Liver (tissue), 9 donors: ENCODE results near the gene SLC30A4. TPM values are rescaled to one million over a fixed set of nuclear protein-coding genes. Genes with fewer than 3 reads are reported as not detected.

Source experiments
- DNase-seq: peaks from one replicate; pipeline ENCODE4 v3.0.0-alpha.2; 2017; ENCODE audit warnings: low spot score
- H3K27ac ChIP-seq, 2 donors: one replicate each; pipeline ENCODE4 v1.7.0; 2013; ENCODE audit warnings: inconsistent platforms in 2 of 2, low read length in 2 of 2, control low read depth in 1 of 2, low read depth in 1 of 2, mild to moderate bottlenecking in 1 of 2
- H3K27me3 ChIP-seq, 4 donors: one replicate each; pipeline versions ENCODE4 v1.6.1 to v1.7.0; 2013; ENCODE audit warnings: low read length in 3 of 4, inconsistent platforms in 1 of 4, mild to moderate bottlenecking in 1 of 4, moderate library complexity in 1 of 4; ENCODE audit not compliant: control insufficient read depth in 4 of 4, insufficient read depth in 4 of 4
- H3K36me3 ChIP-seq, 4 donors: one replicate each; pipeline versions ENCODE4 v1.6.1 to v1.7.0; 2013; ENCODE audit warnings: low read length in 3 of 4, mild to moderate bottlenecking in 3 of 4, low read depth in 1 of 4, moderate library complexity in 1 of 4; ENCODE audit not compliant: control insufficient read depth in 4 of 4, insufficient read depth in 3 of 4
- H3K4me1 ChIP-seq, 4 donors: one replicate each; pipeline versions ENCODE4 v1.6.1 to v1.7.0; 2013; ENCODE audit warnings: low read length in 3 of 4, mild to moderate bottlenecking in 3 of 4, moderate library complexity in 1 of 4; ENCODE audit not compliant: control insufficient read depth in 4 of 4, insufficient read depth in 4 of 4
- H3K4me3 ChIP-seq, 3 donors: one replicate each; pipeline versions ENCODE4 v1.6.1 to v1.7.0; 2013; ENCODE audit warnings: low read length in 3 of 3, control low read depth in 1 of 3, low read depth in 1 of 3, mild to moderate bottlenecking in 1 of 3
- H3K9ac ChIP-seq, 2 donors: one replicate each; pipeline ENCODE4 v1.7.0; 2013; ENCODE audit warnings: low read length in 2 of 2, mild to moderate bottlenecking in 2 of 2, moderate library complexity in 2 of 2, control low read depth in 1 of 2, low read depth in 1 of 2
- H3K9me3 ChIP-seq, 4 donors: one replicate each; pipeline versions ENCODE4 v1.6.1 to v1.7.0; 2013; ENCODE audit warnings: low read length in 3 of 4; ENCODE audit not compliant: control insufficient read depth in 4 of 4
- EGR1 ChIP-seq, 2 donors: IDR thresholded peaks; 2 replicates each; pipeline ENCODE4 v1.6.1; 2016 to 2018; ENCODE audit warnings: antibody characterized with exemption in 2 of 2, low read depth in 2 of 2
- FOXA1 ChIP-seq: IDR thresholded peaks from 2 replicates; pipeline ENCODE4 v1.6.1; 2016; ENCODE audit warnings: antibody characterized with exemption
- FOXA2 ChIP-seq: IDR thresholded peaks from 2 replicates; pipeline ENCODE4 v1.6.1; 2016; ENCODE audit warnings: antibody characterized with exemption
- GABPA ChIP-seq, 2 donors: IDR thresholded peaks in 1 of 2; conservative IDR thresholded peaks in 1 of 2; 2 replicates each; pipeline ENCODE4 v1.6.1; 2016; ENCODE audit warnings: antibody characterized with exemption in 2 of 2, mild to moderate bottlenecking in 1 of 2, moderate library complexity in 1 of 2
- HNF4A ChIP-seq, 2 donors: conservative IDR thresholded peaks; 2 replicates each; pipeline ENCODE4 v1.6.1; 2016; ENCODE audit warnings: antibody characterized with exemption in 2 of 2, mild to moderate bottlenecking in 2 of 2
- HNF4G ChIP-seq: IDR thresholded peaks from 2 replicates; pipeline ENCODE4 v1.6.1; 2016; ENCODE audit warnings: antibody characterized with exemption
- NR2F2 ChIP-seq: IDR thresholded peaks from 2 replicates; pipeline ENCODE4 v1.6.1; 2016; ENCODE audit warnings: antibody characterized with exemption
- RAD21 ChIP-seq, 2 donors: IDR thresholded peaks; 2 replicates each; pipeline ENCODE4 v1.6.1; 2016; ENCODE audit warnings: antibody characterized with exemption in 2 of 2, mild to moderate bottlenecking in 2 of 2
- RXRA ChIP-seq, 2 donors: IDR thresholded peaks; 2 replicates each; pipeline ENCODE4 v1.6.1; 2017 to 2018; ENCODE audit warnings: antibody characterized with exemption in 2 of 2, mild to moderate bottlenecking in 1 of 2
- SP1 ChIP-seq: IDR thresholded peaks from 2 replicates; pipeline ENCODE4 v1.6.1; 2018; ENCODE audit warnings: antibody characterized with exemption, mild to moderate bottlenecking
- YY1 ChIP-seq: IDR thresholded peaks from 2 replicates; pipeline ENCODE4 v1.6.1; 2016; ENCODE audit warnings: antibody characterized with exemption, mild to moderate bottlenecking
- polyA plus RNA-seq, 2 donors: library from polyadenylated mRNA; stranded (reverse) in 1 of 2; unstranded in 1 of 2; fragments of 200-250 nt in 1 of 2; fragments of >200 nt in 1 of 2; fragmentation: Nextera tagmentation in 1 of 2; extraction: Ambion mirVana in 1 of 2; gene quantifications; one replicate each; pipeline versions ENCODE4 v1.2.1 to v1.2.3, GENCODE V29; 2013 to 2015
- total RNA-seq, 2 donors: library from RNA; depleted of rRNA; stranded (reverse); fragments of >200 nt; gene quantifications; one replicate each; pipeline ENCODE4 v1.2.3, GENCODE V29; 2014
- TF ChIP-seq, protein P1 (sequence below): IDR thresholded peaks from 2 replicates; pipeline ENCODE4 v1.6.1; 2016; ENCODE audit warnings: antibody characterized with exemption
- TF ChIP-seq, protein P2 (sequence below): fragments of 150-350 bp; IDR thresholded peaks from 2 replicates; pipeline ENCODE4 v1.5.1; 2017; ENCODE audit warnings: improper control_type of control experiment, low read depth, low read length; ENCODE audit not compliant: missing input control
- TF ChIP-seq, protein P3 (sequence below): IDR thresholded peaks from 2 replicates; pipeline ENCODE4 v1.6.1; 2016; ENCODE audit warnings: antibody characterized with exemption
- TF ChIP-seq, protein P4 (sequence below): IDR thresholded peaks from 2 replicates; pipeline ENCODE4 v1.6.1; 2016; ENCODE audit warnings: antibody characterized with exemption, mild to moderate bottlenecking
- donor health status: healthy.
- donor health status: healthy.
- donor health status: healthy.
- donor health status: healthy.
- donor health status: healthy.

SLC30A4 gene
- total and polyA plus RNA-seq, 4 donors: 0.69 to 5.6 (median 2.7) TPM

DNA sequence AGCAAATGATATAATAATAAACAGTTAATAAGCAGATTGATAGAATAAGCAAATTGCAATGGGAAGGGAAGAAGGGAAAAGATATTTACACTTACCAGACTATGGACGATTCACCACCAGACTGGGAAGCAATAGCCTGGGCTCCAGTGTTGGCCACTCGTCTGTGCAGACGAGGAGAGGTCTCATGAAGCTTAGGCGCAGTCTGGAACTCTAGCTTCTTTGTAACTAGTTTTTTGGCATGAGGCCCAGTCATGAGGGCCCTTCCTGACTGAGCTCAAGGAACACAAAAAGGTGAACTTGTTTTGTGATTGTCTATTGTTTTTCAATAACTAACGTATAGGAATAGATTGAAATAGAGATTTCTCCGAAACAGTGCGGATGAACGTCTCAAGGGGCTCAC is 80.9 kb downstream of the SLC30A4 start (continued):
- TF ChIP-seq HNF4A (conservative IDR thresholded peaks at IDR 0.05): no peak
- TF ChIP-seq YY1: no peak
- TF ChIP-seq FOXA1: no peak
- TF ChIP-seq, protein P1, sequence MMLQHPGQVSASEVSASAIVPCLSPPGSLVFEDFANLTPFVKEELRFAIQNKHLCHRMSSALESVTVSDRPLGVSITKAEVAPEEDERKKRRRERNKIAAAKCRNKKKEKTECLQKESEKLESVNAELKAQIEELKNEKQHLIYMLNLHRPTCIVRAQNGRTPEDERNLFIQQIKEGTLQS: no peak
- no peak for TF ChIP-seq RXRA (IDR thresholded peaks at IDR 0.05)
- TF ChIP-seq EGR1 (IDR thresholded peaks at IDR 0.05; ENCODE audit: low read depth in 2 of 2): no peak
- TF ChIP-seq SP1: no peak
- TF ChIP-seq, protein P2, sequence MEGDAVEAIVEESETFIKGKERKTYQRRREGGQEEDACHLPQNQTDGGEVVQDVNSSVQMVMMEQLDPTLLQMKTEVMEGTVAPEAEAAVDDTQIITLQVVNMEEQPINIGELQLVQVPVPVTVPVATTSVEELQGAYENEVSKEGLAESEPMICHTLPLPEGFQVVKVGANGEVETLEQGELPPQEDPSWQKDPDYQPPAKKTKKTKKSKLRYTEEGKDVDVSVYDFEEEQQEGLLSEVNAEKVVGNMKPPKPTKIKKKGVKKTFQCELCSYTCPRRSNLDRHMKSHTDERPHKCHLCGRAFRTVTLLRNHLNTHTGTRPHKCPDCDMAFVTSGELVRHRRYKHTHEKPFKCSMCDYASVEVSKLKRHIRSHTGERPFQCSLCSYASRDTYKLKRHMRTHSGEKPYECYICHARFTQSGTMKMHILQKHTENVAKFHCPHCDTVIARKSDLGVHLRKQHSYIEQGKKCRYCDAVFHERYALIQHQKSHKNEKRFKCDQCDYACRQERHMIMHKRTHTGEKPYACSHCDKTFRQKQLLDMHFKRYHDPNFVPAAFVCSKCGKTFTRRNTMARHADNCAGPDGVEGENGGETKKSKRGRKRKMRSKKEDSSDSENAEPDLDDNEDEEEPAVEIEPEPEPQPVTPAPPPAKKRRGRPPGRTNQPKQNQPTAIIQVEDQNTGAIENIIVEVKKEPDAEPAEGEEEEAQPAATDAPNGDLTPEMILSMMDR: no peak

DNA sequence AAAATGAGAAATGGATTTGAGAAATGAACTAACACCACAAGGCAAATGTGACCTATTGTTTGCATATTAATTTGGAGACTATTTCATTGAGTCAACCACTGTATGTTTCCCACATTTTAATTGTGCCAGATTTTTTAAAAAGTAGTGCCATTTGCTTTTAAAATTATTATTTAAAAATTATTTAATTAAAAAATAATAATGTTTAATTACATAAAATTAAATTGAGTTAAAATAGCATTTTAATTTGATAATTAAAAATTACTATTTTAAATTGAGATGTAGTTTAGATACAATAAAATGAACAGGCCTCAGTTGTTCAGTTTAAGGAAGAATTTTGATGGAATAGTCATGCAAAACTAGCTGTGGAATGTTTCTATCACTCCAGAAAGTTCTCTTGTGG is 81.5 kb downstream of the SLC30A4 start:
- no peak for DNase-seq
- Histone ChIP-seq H3K4me3 (no peak overlapping the region), H3K27ac (no peak overlapping the region), H3K9ac (no peak overlapping the region), H3K36me3 (no peaks in the 10 kb centered on the region), H3K4me1 (peaks cover 2 to 12% (median 7%) of the 10 kb centered on the region in 4 donors), H3K9me3 (no peaks in the 10 kb centered on the region), H3K27me3 (no peaks in the 10 kb centered on the region)
- TF ChIP-seq, protein P2: no peak
- TF ChIP-seq HNF4A (conservative IDR thresholded peaks at IDR 0.05) (no peak), GABPA (IDR thresholded peaks at IDR 0.05 in 1 of 2, conservative IDR thresholded peaks at IDR 0.05 in 1 of 2) (no peak), HNF4G (no peak), RXRA (IDR thresholded peaks at IDR 0.05) (no peak), RAD21 (IDR thresholded peaks at IDR 0.05) (no peak), FOXA2 (no peak), EGR1 (IDR thresholded peaks at IDR 0.05; ENCODE audit: low read depth in 2 of 2) (no peak), FOXA1 (no peak), NR2F2 (no peak)
- TF ChIP-seq, protein P3, sequence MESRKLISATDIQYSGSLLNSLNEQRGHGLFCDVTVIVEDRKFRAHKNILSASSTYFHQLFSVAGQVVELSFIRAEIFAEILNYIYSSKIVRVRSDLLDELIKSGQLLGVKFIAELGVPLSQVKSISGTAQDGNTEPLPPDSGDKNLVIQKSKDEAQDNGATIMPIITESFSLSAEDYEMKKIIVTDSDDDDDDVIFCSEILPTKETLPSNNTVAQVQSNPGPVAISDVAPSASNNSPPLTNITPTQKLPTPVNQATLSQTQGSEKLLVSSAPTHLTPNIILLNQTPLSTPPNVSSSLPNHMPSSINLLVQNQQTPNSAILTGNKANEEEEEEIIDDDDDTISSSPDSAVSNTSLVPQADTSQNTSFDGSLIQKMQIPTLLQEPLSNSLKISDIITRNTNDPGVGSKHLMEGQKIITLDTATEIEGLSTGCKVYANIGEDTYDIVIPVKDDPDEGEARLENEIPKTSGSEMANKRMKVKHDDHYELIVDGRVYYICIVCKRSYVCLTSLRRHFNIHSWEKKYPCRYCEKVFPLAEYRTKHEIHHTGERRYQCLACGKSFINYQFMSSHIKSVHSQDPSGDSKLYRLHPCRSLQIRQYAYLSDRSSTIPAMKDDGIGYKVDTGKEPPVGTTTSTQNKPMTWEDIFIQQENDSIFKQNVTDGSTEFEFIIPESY: no peak
- TF ChIP-seq, protein P4, sequence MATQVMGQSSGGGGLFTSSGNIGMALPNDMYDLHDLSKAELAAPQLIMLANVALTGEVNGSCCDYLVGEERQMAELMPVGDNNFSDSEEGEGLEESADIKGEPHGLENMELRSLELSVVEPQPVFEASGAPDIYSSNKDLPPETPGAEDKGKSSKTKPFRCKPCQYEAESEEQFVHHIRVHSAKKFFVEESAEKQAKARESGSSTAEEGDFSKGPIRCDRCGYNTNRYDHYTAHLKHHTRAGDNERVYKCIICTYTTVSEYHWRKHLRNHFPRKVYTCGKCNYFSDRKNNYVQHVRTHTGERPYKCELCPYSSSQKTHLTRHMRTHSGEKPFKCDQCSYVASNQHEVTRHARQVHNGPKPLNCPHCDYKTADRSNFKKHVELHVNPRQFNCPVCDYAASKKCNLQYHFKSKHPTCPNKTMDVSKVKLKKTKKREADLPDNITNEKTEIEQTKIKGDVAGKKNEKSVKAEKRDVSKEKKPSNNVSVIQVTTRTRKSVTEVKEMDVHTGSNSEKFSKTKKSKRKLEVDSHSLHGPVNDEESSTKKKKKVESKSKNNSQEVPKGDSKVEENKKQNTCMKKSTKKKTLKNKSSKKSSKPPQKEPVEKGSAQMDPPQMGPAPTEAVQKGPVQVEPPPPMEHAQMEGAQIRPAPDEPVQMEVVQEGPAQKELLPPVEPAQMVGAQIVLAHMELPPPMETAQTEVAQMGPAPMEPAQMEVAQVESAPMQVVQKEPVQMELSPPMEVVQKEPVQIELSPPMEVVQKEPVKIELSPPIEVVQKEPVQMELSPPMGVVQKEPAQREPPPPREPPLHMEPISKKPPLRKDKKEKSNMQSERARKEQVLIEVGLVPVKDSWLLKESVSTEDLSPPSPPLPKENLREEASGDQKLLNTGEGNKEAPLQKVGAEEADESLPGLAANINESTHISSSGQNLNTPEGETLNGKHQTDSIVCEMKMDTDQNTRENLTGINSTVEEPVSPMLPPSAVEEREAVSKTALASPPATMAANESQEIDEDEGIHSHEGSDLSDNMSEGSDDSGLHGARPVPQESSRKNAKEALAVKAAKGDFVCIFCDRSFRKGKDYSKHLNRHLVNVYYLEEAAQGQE: no peak
- TF ChIP-seq, protein P1: no peak
